Measurements from ENCODE around the gene TARS2.

DNA sequence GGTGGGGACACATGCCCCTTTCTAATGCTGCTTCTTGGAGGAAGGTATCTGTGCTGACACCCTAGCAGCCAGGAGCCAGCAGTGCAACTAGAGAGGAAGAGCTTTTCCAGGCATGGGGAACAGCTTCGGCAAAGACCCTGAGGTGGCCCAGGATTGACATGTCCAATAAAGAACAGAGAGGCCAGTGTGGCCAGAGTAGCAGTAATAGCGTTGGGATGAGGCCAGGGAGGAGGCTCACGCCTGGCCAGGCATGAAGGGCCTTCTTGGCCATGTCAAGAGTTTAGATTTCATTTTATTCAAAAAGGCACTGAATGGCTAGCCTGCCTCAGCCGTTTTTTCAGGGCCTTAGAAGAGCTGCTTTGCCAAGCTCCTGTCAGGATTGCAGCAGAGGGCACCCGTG lies 45.6 kb downstream of the TARS2 start:
- TF ChIP-seq POLR2A (IDR thresholded peaks at IDR 0.05; ENCODE audit: low read length) (no peak), GATA1 (IDR thresholded peaks at IDR 0.05; ENCODE audit: low read depth, low read length) (no peak)

Data from erythroblast (primary cell).